Glutamatergic neuron (in vitro differentiated cells): ENCODE measurements around the gene UBE2H. TPM values are rescaled to one million over a fixed set of nuclear protein-coding genes. Genes with fewer than 3 reads are reported as not detected.

Source experiments
- DNase-seq: peaks from one replicate; pipeline ENCODE4 v3.0.0; 2022
- H3K27ac Mint-ChIP-seq: one replicate; pipeline ENCODE4 v1.8.0; 2020; ENCODE audit warnings: mild to moderate bottlenecking, mixed read lengths, inconsistent platforms; ENCODE audit not compliant: unreplicated experiment
- H3K27me3 Mint-ChIP-seq: one replicate; pipeline ENCODE4 v1.8.0; 2020; ENCODE audit warnings: mild to moderate bottlenecking, moderate library complexity, mixed read lengths, inconsistent platforms; ENCODE audit not compliant: unreplicated experiment
- H3K36me3 Mint-ChIP-seq: one replicate; pipeline ENCODE4 v1.8.0; 2020; ENCODE audit warnings: mild to moderate bottlenecking, mixed read lengths, inconsistent platforms; ENCODE audit not compliant: unreplicated experiment
- H3K4me1 Mint-ChIP-seq: one replicate; pipeline ENCODE4 v1.8.0; 2020; ENCODE audit warnings: mild to moderate bottlenecking, low read depth, mixed read lengths, inconsistent platforms; ENCODE audit not compliant: unreplicated experiment
- H3K4me3 Mint-ChIP-seq: one replicate; pipeline ENCODE4 v1.8.0; 2020; ENCODE audit warnings: mild to moderate bottlenecking, mixed read lengths, inconsistent platforms; ENCODE audit not compliant: unreplicated experiment
- H3K9me3 Mint-ChIP-seq: one replicate; pipeline ENCODE4 v1.8.0; 2020; ENCODE audit warnings: mild to moderate bottlenecking, moderate library complexity, mixed read lengths, inconsistent platforms; ENCODE audit not compliant: unreplicated experiment
- total RNA-seq: library from RNA; stranded (reverse); fragmentation: NEBNext Ultra II Directional; extraction: Animal tissue kit (Norgen Biotek cat#: 25700); gene quantifications from one replicate; pipeline ENCODE4 v1.2.1, GENCODE V29; 2021; ENCODE audit not compliant: unreplicated experiment
- TF ChIP-seq, protein P1 (sequence below): fragments of 200-600 bp; sonication (generic); IDR thresholded peaks from one replicate; pipeline ENCODE4 v1.5.0; 2021; ENCODE audit not compliant: partially characterized antibody, unreplicated experiment

Gene UBE2H
- total RNA-seq, 1 donor from 2014 or later, result 100 TPM

DNA sequence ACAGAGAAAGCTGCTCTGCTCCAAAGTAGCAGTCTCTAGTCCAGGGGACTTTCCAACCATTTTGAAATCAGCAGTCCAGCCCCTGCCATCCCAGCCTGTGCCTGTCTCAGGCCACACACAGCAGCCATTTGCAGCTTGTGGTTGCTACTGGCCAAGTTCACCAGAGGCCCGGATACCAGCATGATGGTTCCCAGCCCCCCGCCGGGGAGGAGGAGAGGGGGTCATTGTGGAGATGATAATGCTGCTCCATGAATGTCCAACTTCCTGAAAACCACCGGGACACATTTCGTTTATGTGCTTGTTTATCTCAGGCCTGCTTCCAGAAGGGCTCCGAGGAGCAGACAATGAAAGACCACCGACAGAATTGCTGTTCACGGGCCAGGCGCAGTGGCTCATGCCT, 160.0 kb downstream of the UBE2H start:
- no peak overlapping the region for H3K4me3 Mint-ChIP-seq
- TF ChIP-seq, protein P1, sequence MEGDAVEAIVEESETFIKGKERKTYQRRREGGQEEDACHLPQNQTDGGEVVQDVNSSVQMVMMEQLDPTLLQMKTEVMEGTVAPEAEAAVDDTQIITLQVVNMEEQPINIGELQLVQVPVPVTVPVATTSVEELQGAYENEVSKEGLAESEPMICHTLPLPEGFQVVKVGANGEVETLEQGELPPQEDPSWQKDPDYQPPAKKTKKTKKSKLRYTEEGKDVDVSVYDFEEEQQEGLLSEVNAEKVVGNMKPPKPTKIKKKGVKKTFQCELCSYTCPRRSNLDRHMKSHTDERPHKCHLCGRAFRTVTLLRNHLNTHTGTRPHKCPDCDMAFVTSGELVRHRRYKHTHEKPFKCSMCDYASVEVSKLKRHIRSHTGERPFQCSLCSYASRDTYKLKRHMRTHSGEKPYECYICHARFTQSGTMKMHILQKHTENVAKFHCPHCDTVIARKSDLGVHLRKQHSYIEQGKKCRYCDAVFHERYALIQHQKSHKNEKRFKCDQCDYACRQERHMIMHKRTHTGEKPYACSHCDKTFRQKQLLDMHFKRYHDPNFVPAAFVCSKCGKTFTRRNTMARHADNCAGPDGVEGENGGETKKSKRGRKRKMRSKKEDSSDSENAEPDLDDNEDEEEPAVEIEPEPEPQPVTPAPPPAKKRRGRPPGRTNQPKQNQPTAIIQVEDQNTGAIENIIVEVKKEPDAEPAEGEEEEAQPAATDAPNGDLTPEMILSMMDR, result no peak
- H3K27ac Mint-ChIP-seq, result no peak overlapping the region
- H3K36me3 Mint-ChIP-seq, result no peaks in the 10 kb centered on the region
- H3K9me3 Mint-ChIP-seq, result peaks cover 15% of the 10 kb centered on the region
- H3K4me1 Mint-ChIP-seq, result peaks cover 31% of the 10 kb centered on the region
- H3K27me3 Mint-ChIP-seq, result peaks cover 12% of the 10 kb centered on the region
- no peak for DNase-seq

DNA sequence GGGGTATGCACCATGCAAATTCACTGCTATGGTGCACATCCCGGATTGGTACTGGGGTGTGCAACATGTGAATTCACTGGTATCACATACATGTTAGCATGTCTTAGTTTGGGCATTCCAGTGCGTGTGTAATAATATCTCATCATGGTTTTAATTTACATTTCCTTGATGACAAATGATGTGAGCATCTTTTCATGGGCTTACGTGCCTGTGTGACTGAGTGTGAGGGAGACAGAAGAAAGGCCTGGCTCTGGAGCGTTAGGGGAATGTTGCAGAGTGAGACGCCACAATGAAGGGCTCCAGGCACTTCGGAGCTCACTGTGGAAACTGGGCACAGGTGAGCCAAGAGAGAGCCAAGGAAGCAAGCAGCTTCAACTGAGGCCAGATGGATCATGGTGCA, 162.6 kb downstream of the UBE2H start:
- no peak for DNase-seq
- peaks cover 19% of the 10 kb centered on the region for H3K9me3 Mint-ChIP-seq
- peaks cover 37% of the 10 kb centered on the region for H3K4me1 Mint-ChIP-seq
- TF ChIP-seq, protein P1, result no peak
- peak overlapping the region; percentile 84 for H3K4me3 Mint-ChIP-seq
- no peaks in the 10 kb centered on the region for H3K36me3 Mint-ChIP-seq
- H3K27me3 Mint-ChIP-seq, result peaks cover 13% of the 10 kb centered on the region
- H3K27ac Mint-ChIP-seq, result peak overlapping the region; percentile 100

- Mint-ChIP-seq H3K4me1 (peaks cover 38% of the 10 kb centered on the region), H3K27me3 (peaks cover 13% of the 10 kb centered on the region)
- no peak for DNase-seq
Measured at GRCh38 chr7:129789652-129790051, 163.1 kb downstream of the UBE2H start.

GRCh38 chr7:129789000-129789399, 163.8 kb downstream of the UBE2H start:
- no peak for DNase-seq
- H3K27me3 Mint-ChIP-seq, result peaks cover 13% of the 10 kb centered on the region
- H3K27ac Mint-ChIP-seq, result peak overlapping the region; percentile 100
- H3K4me1 Mint-ChIP-seq, result peaks cover 36% of the 10 kb centered on the region
- peaks cover 21% of the 10 kb centered on the region for H3K9me3 Mint-ChIP-seq
- TF ChIP-seq, protein P1, result no peak
- H3K36me3 Mint-ChIP-seq, result no peaks in the 10 kb centered on the region
- H3K4me3 Mint-ChIP-seq, result peak overlapping the region; percentile 84

More at GRCh38 chr7:129789652-129790051, 163.1 kb downstream of the UBE2H start:
- peak overlapping the region; percentile 84 for H3K4me3 Mint-ChIP-seq
- H3K27ac Mint-ChIP-seq, result peak overlapping the region; percentile 100
- no peaks in the 10 kb centered on the region for H3K36me3 Mint-ChIP-seq
- TF ChIP-seq, protein P1, result no peak
- H3K9me3 Mint-ChIP-seq, result peaks cover 21% of the 10 kb centered on the region

GRCh38 chr7:129786825-129787563, 165.8 kb downstream of the UBE2H start:
- TF ChIP-seq, protein P1, result no peak
- peak; percentile 65 for DNase-seq
- Mint-ChIP-seq H3K36me3 (no peaks in the 10 kb centered on the region), H3K4me1 (peaks cover 43% of the 10 kb centered on the region), H3K27ac (peak overlapping the region; percentile 90), H3K27me3 (peaks cover 27% of the 10 kb centered on the region), H3K9me3 (peaks cover 33% of the 10 kb centered on the region), H3K4me3 (peak overlapping the region; percentile 69)
